GM21515 (cell line): Measurements from ENCODE around the gene SEM1.
A peak's percentile ranks its signal among the peaks of the same experiment; 100 is the strongest.
"Not testable (repeated sequence)": the region's sequence is repeated elsewhere in the genome, so short reads cannot be mapped to it uniquely, and the experiment has no call there.

ENCODE experiments used
- ATAC-seq: cut with Tn5 transposase; IDR thresholded peaks from one replicate; pipeline ENCODE4 v1.9.1; 2021; ENCODE audit not compliant: unreplicated experiment

The SEM1 gene

GRCh38 chr7:96707901-96708774 is 1.5 kb downstream of the SEM1 start:
- ATAC-seq, result no peak

DNA sequence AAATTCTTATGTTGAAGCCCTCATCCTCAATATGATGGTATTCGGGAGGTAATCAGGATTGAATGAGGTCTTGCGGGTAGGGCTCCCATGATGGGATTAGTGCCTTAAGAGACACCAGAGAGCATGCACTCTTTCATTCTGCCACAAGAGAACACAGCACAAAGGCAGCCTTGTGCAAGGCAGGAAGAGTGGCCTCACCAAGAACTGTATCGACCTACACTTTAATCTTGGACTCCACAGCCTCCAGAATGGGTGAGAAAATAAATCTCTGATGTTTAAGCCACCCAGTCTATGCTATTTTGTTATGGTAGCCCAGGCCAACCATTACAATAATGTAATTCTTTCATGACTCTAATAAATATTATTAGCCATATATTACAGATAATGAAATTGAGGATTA is 8.4 kb downstream of the SEM1 start:
- no peak for ATAC-seq

- ATAC-seq, result no peak
These were observed 9.1 kb downstream of the SEM1 start for GRCh38 chr7:96700516-96700915.

GRCh38 chr7:96699219-96699871 is 10.3 kb downstream of the SEM1 start:
- no peak for ATAC-seq

GRCh38 chr7:96698449-96698848 is 11.2 kb downstream of the SEM1 start:
- not testable (repeated sequence) for ATAC-seq

DNA sequence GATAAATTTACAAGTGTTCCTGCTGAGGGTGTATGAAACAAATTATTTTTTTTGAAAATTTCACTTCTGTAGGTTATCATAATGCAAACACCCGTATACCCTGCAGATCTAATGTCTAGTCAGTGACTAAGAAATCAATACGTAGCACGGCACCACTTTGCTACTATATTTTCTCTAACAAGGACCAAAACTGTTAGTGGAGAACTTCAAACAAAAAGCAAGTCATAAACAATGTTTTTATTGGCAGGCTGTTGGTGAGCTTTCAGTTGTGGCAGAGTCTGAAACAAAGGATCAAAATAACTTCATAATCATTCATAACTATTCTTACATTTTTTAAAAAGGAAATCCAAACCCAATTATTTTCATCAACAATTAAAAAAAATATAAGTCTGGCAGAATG is 11.8 kb downstream of the SEM1 start:
- no peak for ATAC-seq

- no peak for ATAC-seq
These were observed 14.1 kb downstream of the SEM1 start for GRCh38 chr7:96695581-96695980.

DNA sequence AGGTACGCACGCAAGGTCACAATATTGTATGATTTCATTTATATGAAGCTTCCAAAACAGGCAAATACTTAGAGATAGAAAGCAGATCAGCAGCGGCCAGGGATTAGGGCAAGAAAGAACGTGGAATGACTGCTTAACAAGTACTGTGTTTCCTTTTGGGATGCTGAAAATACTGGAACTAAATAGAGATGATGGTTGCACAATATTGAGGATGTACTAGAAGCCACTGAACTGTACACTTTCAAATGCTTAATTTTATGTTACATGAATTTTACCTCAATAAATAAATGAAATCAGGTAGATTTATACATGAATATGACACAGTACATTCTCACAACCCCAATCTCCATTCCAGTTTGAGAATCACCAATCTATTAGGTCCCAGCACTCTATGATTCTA is 15.6 kb downstream of the SEM1 start:
- no peak for ATAC-seq

- ATAC-seq, result no peak
These were observed 17.9 kb downstream of the SEM1 start for GRCh38 chr7:96691702-96692101.

DNA sequence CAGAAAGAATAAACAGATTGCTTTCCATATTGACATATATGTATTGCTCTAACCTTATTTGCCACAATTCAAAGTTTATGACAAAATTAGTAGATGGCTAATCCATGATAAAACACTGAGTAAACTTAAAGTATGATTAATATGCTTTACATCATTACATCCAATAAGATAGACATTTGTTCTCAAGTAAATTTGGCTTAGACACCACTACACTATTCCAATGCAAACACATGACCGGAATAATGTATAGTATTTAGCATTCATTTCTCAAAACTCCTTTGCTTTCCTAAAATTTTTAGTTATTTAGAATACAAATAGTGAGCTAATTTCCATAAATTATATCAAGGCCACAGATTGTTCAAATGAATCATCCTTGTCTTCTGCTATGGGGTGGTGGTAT is 20.2 kb downstream of the SEM1 start:
- ATAC-seq, result no peak

- no peak for ATAC-seq
These were observed 23.3 kb downstream of the SEM1 start for GRCh38 chr7:96686305-96686704.

- peak; percentile 71 for ATAC-seq
These were observed 23.9 kb downstream of the SEM1 start for GRCh38 chr7:96685755-96686154.

GRCh38 chr7:96685353-96685752 is 24.3 kb downstream of the SEM1 start:
- peak; percentile 76 for ATAC-seq

DNA sequence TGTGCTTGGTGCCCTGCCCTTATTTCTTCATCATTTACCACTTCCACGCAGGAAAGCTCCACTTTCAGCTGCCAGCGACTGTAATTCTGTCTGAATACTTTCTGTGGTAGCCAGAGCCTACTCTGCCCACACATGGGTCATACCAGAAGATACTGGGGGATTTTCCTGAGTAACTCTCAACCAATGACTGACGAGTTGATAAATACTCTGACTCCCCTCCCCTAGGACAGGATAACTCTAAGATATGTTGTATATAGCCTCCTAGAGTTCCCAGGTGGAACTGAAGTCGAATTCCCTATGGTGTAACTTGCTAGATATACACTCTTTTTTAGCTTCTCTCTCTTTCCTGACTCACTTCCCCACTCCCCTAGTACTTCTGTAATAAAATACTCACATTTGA is 29.8 kb downstream of the SEM1 start:
- ATAC-seq, result no peak

DNA sequence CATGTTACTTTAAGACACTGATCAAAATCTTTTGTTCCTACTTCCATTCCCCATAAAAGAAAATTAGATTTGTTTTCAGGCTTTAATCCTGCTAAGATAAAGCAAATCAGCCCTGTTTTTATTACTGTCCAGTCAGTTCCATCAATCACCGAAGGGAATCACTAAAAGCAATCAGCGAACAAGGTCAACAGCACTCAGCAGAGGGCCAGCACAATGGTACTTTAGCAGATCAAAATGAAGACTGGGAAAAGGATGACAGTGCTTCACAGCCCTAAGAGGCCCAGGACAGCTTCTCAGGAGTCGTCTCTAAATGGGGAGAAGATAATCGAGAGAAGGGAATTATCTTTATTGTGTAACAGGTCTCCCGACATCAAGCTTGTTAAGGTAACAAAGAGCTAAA is 32.7 kb downstream of the SEM1 start:
- ATAC-seq, result no peak

GRCh38 chr7:96675548-96675947 is 34.1 kb downstream of the SEM1 start:
- ATAC-seq, result no peak

DNA sequence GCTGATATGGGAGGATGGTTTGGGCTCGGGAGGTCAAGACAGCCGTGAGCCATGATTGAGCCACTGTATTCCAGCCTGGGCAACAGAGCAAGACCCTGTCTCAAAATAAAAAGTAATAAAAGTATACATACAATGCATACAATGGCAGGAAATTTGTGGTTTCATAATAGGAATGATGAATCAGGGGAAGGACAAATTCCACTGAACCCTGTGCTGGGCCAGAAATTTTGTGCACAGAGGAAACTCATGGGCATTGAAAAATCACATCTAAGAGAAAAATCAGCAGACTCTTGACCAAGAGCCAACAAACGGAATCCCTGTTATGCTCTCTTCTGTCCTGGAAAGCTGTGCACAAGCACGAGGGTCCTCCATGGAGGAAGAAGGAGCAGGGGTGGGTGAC is 35.1 kb downstream of the SEM1 start:
- ATAC-seq, result no peak

DNA sequence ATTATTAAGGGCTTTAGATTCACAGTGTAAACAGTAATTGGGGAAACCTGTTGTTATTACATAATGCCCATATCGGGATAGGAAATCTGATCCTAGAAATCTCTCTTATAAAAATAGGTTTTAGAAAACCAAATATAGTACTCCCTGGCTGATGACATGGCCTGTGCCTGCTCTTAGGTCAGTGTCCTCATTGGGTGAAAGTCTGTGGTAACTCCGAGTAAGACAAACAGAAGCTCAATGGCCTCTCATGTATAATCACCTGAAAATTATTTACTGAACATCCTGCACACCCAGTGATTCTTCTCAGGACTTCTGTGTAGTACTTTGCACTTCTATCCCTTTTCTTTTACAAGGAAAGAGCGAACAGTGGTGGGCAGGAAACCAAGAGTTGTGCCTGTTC is 37.8 kb downstream of the SEM1 start:
- ATAC-seq, result no peak

GRCh38 chr7:96670338-96671289 is 39.0 kb downstream of the SEM1 start:
- ATAC-seq, result no peak

DNA sequence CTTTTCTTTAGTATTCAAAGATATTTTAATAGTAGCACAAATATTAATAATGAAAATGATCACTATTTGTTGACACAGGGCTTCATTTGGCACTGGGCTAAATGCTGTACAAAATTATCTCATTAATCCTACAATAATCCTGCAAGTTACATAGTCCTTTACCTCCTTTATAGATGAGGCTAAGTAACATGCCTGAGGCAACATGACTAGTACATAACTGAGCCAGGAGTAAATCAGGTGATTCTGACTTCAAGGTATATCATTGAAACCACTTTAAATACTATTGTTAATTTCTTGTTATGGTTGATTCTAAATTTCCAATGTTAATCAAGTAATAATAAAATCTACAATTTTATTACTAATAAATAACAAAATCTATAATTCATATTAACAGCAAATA is 39.8 kb downstream of the SEM1 start:
- ATAC-seq, result no peak

- no peak for ATAC-seq
These were observed 42.6 kb downstream of the SEM1 start for GRCh38 chr7:96667026-96667425.
